Testis (tissue), 3 donors: Measurements from ENCODE around the gene CBARP. TPM values are rescaled to one million over a fixed set of nuclear protein-coding genes. Genes with fewer than 3 reads are reported as not detected.

Experiments
- DNase-seq: peaks from one replicate; pipeline ENCODE4 v3.0.0-alpha.2; 2019
- H3K27ac ChIP-seq, 2 donors: fragments of 200-600 bp; sonication (generic); one replicate each; pipeline ENCODE4 v1.5.1; 2019
- H3K27me3 ChIP-seq: fragments of 200-600 bp; sonication (generic); one replicate; pipeline ENCODE4 v1.5.1; 2019
- H3K36me3 ChIP-seq: fragments of 200-600 bp; sonication (generic); one replicate; pipeline ENCODE4 v1.5.1; 2017; ENCODE audit warnings: low read depth; ENCODE audit errors: missing control alignments
- H3K4me1 ChIP-seq: fragments of 200-600 bp; sonication (generic); one replicate; pipeline ENCODE4 v1.5.1; 2019
- H3K4me3 ChIP-seq, 2 donors: fragments of 200-600 bp; sonication (generic); one replicate each; pipeline ENCODE4 v1.5.1; 2017 to 2019
- H3K9me3 ChIP-seq: fragments of 200-600 bp; sonication (generic); one replicate; pipeline ENCODE4 v1.5.1; 2017
- CTCF ChIP-seq, 3 experiments: fragments of 450-650 bp in 2 of 3; fragments of 200-600 bp in 1 of 3; sonication (generic) in 1 of 3; IDR thresholded peaks; one replicate each; pipeline ENCODE4 v1.5.1; 2016 to 2019; ENCODE audit warnings: antibody characterized with exemption in 3 of 3, mild to moderate bottlenecking in 2 of 3, moderate library complexity in 1 of 3
- POLR2A ChIP-seq: fragments of 450-650 bp; IDR thresholded peaks from one replicate; pipeline ENCODE4 v1.6.1; 2017; ENCODE audit warnings: antibody characterized with exemption, mild to moderate bottlenecking, moderate library complexity
- WGBS, 2 donors: methylation state at CpG; one replicate each; pipeline ENCODE4 v1.1.5; 2018; 5-methylcytosine and 5-hydroxymethylcytosine counted together
- intact Hi-C: fragments of 100-400 bp; cut with DNase I; formaldehyde crosslinking; loops from one replicate; pipeline ENCODE4 v1.15.1; 2023; ENCODE audit warnings: low total_unique reads
- polyA plus RNA-seq: library from polyadenylated mRNA; stranded (reverse); fragments of 350-450 nt; fragmentation: Illumina TruSeq; extraction: RNeasy Lipid Tissue Mini Kit (QIAGEN cat#74804); gene quantifications from one replicate; pipeline ENCODE4 v1.2.3, GENCODE V29; 2014; ENCODE audit warnings: low read depth, low replicate concordance; ENCODE audit not compliant: insufficient read depth
- total RNA-seq, 2 donors: library from RNA; depleted of rRNA; stranded (reverse); fragments of >200 nt; gene quantifications; one replicate each; pipeline ENCODE4 v1.2.3, GENCODE V29; 2016

The CBARP gene
- total and polyA plus RNA-seq, 3 donors from 2014 or later, result 1.5 to 6.6 (median 5.2) TPM

- no peak for DNase-seq
- TF ChIP-seq CTCF (IDR thresholded peaks at IDR 0.05) (no peak), POLR2A (no peak)
- WGBS, 2 donors, result 73 to 100% methylated on average over 3 to 20 of the region's 22 CpGs
- no peaks in the 10 kb centered on the region for H3K9me3 ChIP-seq
- intact Hi-C loops, result no loop called here
- H3K36me3 ChIP-seq, result no peaks in the 10 kb centered on the region
- no peak overlapping the region for H3K4me3 ChIP-seq
- H3K27ac ChIP-seq, result peak overlapping the region; percentile 6 to 63
- no peaks in the 10 kb centered on the region for H3K27me3 ChIP-seq
- H3K4me1 ChIP-seq, result peaks cover 33% of the 10 kb centered on the region
These were observed 15.9 kb downstream of the CBARP start for GRCh38 chr19:1221904-1222255.

- peaks cover 33% of the 10 kb centered on the region for H3K4me1 ChIP-seq
These were observed 16.6 kb downstream of the CBARP start for GRCh38 chr19:1220976-1221903.

GRCh38 chr19:1220477-1220930, 17.3 kb downstream of the CBARP start:
- WGBS, 2 donors, result 87 to 91% methylated on average over 9 to 33 of the region's 33 CpGs
- intact Hi-C loops, result no loop called here
- no peaks in the 10 kb centered on the region for H3K36me3 ChIP-seq
- peaks cover 36% of the 10 kb centered on the region for H3K4me1 ChIP-seq
- H3K27ac ChIP-seq, result no peak overlapping the region
- no peak for DNase-seq
- H3K9me3 ChIP-seq, result no peaks in the 10 kb centered on the region
- TF ChIP-seq POLR2A (no peak), CTCF (IDR thresholded peaks at IDR 0.05) (no peak)
- no peaks in the 10 kb centered on the region for H3K27me3 ChIP-seq
- H3K4me3 ChIP-seq, result no peak overlapping the region

More at GRCh38 chr19:1220976-1221903, 16.6 kb downstream of the CBARP start:
- peak overlapping the region; percentile 6 to 63 for H3K27ac ChIP-seq
- H3K27me3 ChIP-seq, result no peaks in the 10 kb centered on the region
- TF ChIP-seq POLR2A (no peak), CTCF (IDR thresholded peaks at IDR 0.05) (peak; percentile 62 to 84 (median 80))
- intact Hi-C loops, result no loop called here
- peak; percentile 85 for DNase-seq
- WGBS, 2 donors, result 75 to 90% methylated on average over 21 to 30 of the region's 38 CpGs
- no peaks in the 10 kb centered on the region for H3K36me3 ChIP-seq
- H3K4me3 ChIP-seq, result no peak overlapping the region
- H3K9me3 ChIP-seq, result no peaks in the 10 kb centered on the region

GRCh38 chr19:1219786-1220476, 17.9 kb downstream of the CBARP start:
- Histone ChIP-seq H3K4me3 (no peak overlapping the region), H3K36me3 (no peaks in the 10 kb centered on the region), H3K9me3 (no peaks in the 10 kb centered on the region), H3K4me1 (peaks cover 42% of the 10 kb centered on the region), H3K27ac (no peak overlapping the region), H3K27me3 (no peaks in the 10 kb centered on the region)
- intact Hi-C loops, result no loop called here
- no peak for DNase-seq
- TF ChIP-seq CTCF (IDR thresholded peaks at IDR 0.05), result no peak
- no peak for TF ChIP-seq POLR2A
- 92 to 94% methylated on average over 4 to 18 of the region's 19 CpGs for WGBS, 2 donors
